ENCODE results near the gene PTPRN2. TPM values are rescaled to one million over a fixed set of nuclear protein-coding genes. Genes with fewer than 3 reads are reported as not detected.

Gene PTPRN2
- total RNA-seq, 4 donors from 2014 or later, result 6.6 to 10.7 (median 8.2) TPM

GRCh38 chr7:157762824-157763223 lies 824.8 kb downstream of the PTPRN2 start:
- Histone ChIP-seq H3K36me3 (no peaks in the 10 kb centered on the region), H3K4me3 (no peak overlapping the region), H3K27me3 (no peaks in the 10 kb centered on the region), H3K4me1 (no peaks in the 10 kb centered on the region), H3K27ac (no peak overlapping the region), H3K9me3 (peaks cover 0 to 46% (median 0%) of the 10 kb centered on the region in 4 donors)
- no peak for DNase-seq (ENCODE audit: low spot score in 2 of 2)
- WGBS, 2 donors, result 86 to 98% methylated on average over 11 to 13 of the region's 13 CpGs
- TF ChIP-seq CTCF (IDR thresholded peaks at IDR 0.05), result no peak
- TF ChIP-seq EP300 (IDR thresholded peaks at IDR 0.05), result no peak
- TF ChIP-seq POLR2A (IDR thresholded peaks at IDR 0.05), result no peak

- WGBS, 2 donors, result 64 to 73% methylated on average over 14 to 17 of the region's 17 CpGs
- Histone ChIP-seq H3K4me3 (no peak overlapping the region), H3K4me1 (no peaks in the 10 kb centered on the region), H3K27ac (no peak overlapping the region), H3K36me3 (no peaks in the 10 kb centered on the region), H3K9me3 (peaks cover 0 to 37% (median 0%) of the 10 kb centered on the region in 4 donors), H3K27me3 (no peaks in the 10 kb centered on the region)
- DNase-seq (ENCODE audit: low spot score in 2 of 2), result no peak
- TF ChIP-seq EP300 (IDR thresholded peaks at IDR 0.05) (no peak), CTCF (IDR thresholded peaks at IDR 0.05) (no peak), POLR2A (IDR thresholded peaks at IDR 0.05) (no peak)
These were observed 827.5 kb downstream of the PTPRN2 start for GRCh38 chr7:157760004-157760730.

DNA sequence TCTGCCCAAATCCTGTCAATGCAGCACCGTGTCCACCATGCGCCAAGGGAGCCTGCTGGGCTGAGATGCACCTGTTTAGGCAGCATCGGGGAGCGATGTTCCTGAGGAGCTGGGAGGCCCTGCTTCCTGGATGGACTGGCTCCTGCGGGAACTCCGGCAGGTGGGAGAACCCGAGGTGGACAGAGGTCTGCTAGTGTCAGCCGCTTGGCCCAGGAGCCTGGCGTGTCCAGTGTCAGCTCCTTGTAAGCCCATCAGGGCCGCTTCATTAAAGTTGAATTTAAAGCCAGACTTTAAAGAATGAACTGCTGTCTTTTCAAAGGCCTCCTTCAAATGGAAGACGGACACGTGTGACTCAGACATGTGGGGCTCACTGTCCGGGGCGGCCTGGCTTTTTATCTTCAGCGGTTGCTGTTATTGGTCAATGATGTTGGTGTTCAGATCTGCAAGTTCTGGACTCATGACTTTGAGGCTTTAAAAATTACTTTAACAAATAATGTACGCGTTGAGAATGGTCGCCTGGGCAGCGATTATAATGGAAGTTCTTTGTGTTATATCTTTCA lies 828.3 kb downstream of the PTPRN2 start:
- no peak for DNase-seq (ENCODE audit: low spot score in 2 of 2)
- Histone ChIP-seq H3K4me1 (no peaks in the 10 kb centered on the region), H3K27me3 (no peaks in the 10 kb centered on the region), H3K9me3 (peaks cover 0 to 31% (median 0%) of the 10 kb centered on the region in 4 donors), H3K4me3 (no peak overlapping the region), H3K27ac (no peak overlapping the region), H3K36me3 (no peaks in the 10 kb centered on the region)
- no peak for TF ChIP-seq EP300 (IDR thresholded peaks at IDR 0.05)
- TF ChIP-seq CTCF (IDR thresholded peaks at IDR 0.05), result no peak
- no peak for TF ChIP-seq POLR2A (IDR thresholded peaks at IDR 0.05)
- WGBS, 2 donors, result 83 to 87% methylated on average over 19 of the region's 19 CpGs

GRCh38 chr7:157758468-157759245 lies 829.0 kb downstream of the PTPRN2 start:
- Histone ChIP-seq H3K4me3 (no peak overlapping the region), H3K27ac (no peak overlapping the region), H3K27me3 (no peaks in the 10 kb centered on the region), H3K36me3 (no peaks in the 10 kb centered on the region), H3K9me3 (peaks cover 0 to 24% (median 0%) of the 10 kb centered on the region in 4 donors), H3K4me1 (no peaks in the 10 kb centered on the region)
- DNase-seq (ENCODE audit: low spot score in 2 of 2), result no peak
- 88 to 92% methylated on average over 35 of the region's 36 CpGs for WGBS, 2 donors
- TF ChIP-seq EP300 (IDR thresholded peaks at IDR 0.05), result no peak
- TF ChIP-seq POLR2A (IDR thresholded peaks at IDR 0.05), result no peak
- no peak for TF ChIP-seq CTCF (IDR thresholded peaks at IDR 0.05)
